ENCODE measurements around the gene ZNF654. TPM values are rescaled to one million over a fixed set of nuclear protein-coding genes. Genes with fewer than 3 reads are reported as not detected.

Gene ZNF654
- total and polyA plus RNA-seq, 2 experiments from 2014 or later, result 6.3 to 16.2 TPM

- H4K20me1 ChIP-seq (ENCODE audit: insufficient read depth, poor library complexity, severe bottlenecking), result no peaks in the 10 kb centered on the region
- no peak overlapping the region for H3K4me2 ChIP-seq
- TF ChIP-seq, protein P1, sequence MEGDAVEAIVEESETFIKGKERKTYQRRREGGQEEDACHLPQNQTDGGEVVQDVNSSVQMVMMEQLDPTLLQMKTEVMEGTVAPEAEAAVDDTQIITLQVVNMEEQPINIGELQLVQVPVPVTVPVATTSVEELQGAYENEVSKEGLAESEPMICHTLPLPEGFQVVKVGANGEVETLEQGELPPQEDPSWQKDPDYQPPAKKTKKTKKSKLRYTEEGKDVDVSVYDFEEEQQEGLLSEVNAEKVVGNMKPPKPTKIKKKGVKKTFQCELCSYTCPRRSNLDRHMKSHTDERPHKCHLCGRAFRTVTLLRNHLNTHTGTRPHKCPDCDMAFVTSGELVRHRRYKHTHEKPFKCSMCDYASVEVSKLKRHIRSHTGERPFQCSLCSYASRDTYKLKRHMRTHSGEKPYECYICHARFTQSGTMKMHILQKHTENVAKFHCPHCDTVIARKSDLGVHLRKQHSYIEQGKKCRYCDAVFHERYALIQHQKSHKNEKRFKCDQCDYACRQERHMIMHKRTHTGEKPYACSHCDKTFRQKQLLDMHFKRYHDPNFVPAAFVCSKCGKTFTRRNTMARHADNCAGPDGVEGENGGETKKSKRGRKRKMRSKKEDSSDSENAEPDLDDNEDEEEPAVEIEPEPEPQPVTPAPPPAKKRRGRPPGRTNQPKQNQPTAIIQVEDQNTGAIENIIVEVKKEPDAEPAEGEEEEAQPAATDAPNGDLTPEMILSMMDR (IDR thresholded peaks at IDR 0.05; ENCODE audit: poor library complexity), result no peak
- TF ChIP-seq EZH2 (IDR thresholded peaks at IDR 0.05; ENCODE audit: borderline replicate concordance), result no peak
- TF ChIP-seq EZH2phosphoT487 (IDR thresholded peaks at IDR 0.05; ENCODE audit: low read depth, severe bottlenecking, unreplicated experiment), result no peak
- DNase-seq (ENCODE audit: low spot score), result no peak
- no peaks in the 10 kb centered on the region for H3K36me3 ChIP-seq (replicated peaks; ENCODE audit: insufficient read depth, low read depth)
- WGBS (ENCODE audit: low lambda C conversion rate, missing lambda C conversion rate), result 40% methylated on average over 2 of the region's 2 CpGs
- no peaks in the 10 kb centered on the region for H3K9me2 ChIP-seq (replicated peaks; ENCODE audit: insufficient read depth)
- H3K79me2 ChIP-seq, result no peaks in the 10 kb centered on the region
- H3K27me3 ChIP-seq, result no peaks in the 10 kb centered on the region
- no peaks in the 10 kb centered on the region for H3K4me1 ChIP-seq (ENCODE audit: insufficient read depth)
- H2AFZ ChIP-seq, result no peak overlapping the region
- H3K27ac ChIP-seq, result no peak overlapping the region
- H3K4me3 ChIP-seq, result no peak overlapping the region
- no peaks in the 10 kb centered on the region for H3K9me3 ChIP-seq (ENCODE audit: low read depth)
These were observed 25.2 kb upstream of the ZNF654 start for GRCh38 chr3:88033808-88034207.

- TF ChIP-seq EZH2 (IDR thresholded peaks at IDR 0.05; ENCODE audit: borderline replicate concordance), result no peak
- no peak for TF ChIP-seq EZH2phosphoT487 (IDR thresholded peaks at IDR 0.05; ENCODE audit: low read depth, severe bottlenecking, unreplicated experiment)
- TF ChIP-seq, protein P1 (IDR thresholded peaks at IDR 0.05; ENCODE audit: poor library complexity), result no peak
- no peaks in the 10 kb centered on the region for H3K9me3 ChIP-seq (ENCODE audit: low read depth)
- H3K4me3 ChIP-seq, result no peak overlapping the region
- no peaks in the 10 kb centered on the region for H3K79me2 ChIP-seq
- H3K4me1 ChIP-seq (ENCODE audit: insufficient read depth), result no peaks in the 10 kb centered on the region
- no peaks in the 10 kb centered on the region for H3K9me2 ChIP-seq (replicated peaks; ENCODE audit: insufficient read depth)
- H3K27ac ChIP-seq, result no peak overlapping the region
- no peak overlapping the region for H2AFZ ChIP-seq
- 77% methylated on average over 8 of the region's 8 CpGs for WGBS (ENCODE audit: low lambda C conversion rate, missing lambda C conversion rate)
- no peak overlapping the region for H3K4me2 ChIP-seq
- H3K36me3 ChIP-seq (replicated peaks; ENCODE audit: insufficient read depth, low read depth), result no peaks in the 10 kb centered on the region
- H3K27me3 ChIP-seq, result no peaks in the 10 kb centered on the region
- no peaks in the 10 kb centered on the region for H4K20me1 ChIP-seq (ENCODE audit: insufficient read depth, poor library complexity, severe bottlenecking)
- DNase-seq (ENCODE audit: low spot score), result no peak
These were observed 24.4 kb upstream of the ZNF654 start for GRCh38 chr3:88034491-88035275.

- Histone ChIP-seq H3K4me3 (no peak overlapping the region), H3K9me2 (replicated peaks; ENCODE audit: insufficient read depth) (no peaks in the 10 kb centered on the region), H3K27me3 (no peaks in the 10 kb centered on the region), H2AFZ (no peak overlapping the region), H3K27ac (no peak overlapping the region), H3K79me2 (no peaks in the 10 kb centered on the region), H3K4me2 (no peak overlapping the region), H3K36me3 (replicated peaks; ENCODE audit: insufficient read depth, low read depth) (no peaks in the 10 kb centered on the region), H3K9me3 (ENCODE audit: low read depth) (no peaks in the 10 kb centered on the region), H4K20me1 (ENCODE audit: insufficient read depth, poor library complexity, severe bottlenecking) (no peaks in the 10 kb centered on the region), H3K4me1 (ENCODE audit: insufficient read depth) (no peaks in the 10 kb centered on the region)
- no peak for DNase-seq (ENCODE audit: low spot score)
- no peak for TF ChIP-seq EZH2phosphoT487 (IDR thresholded peaks at IDR 0.05; ENCODE audit: low read depth, severe bottlenecking, unreplicated experiment)
- TF ChIP-seq, protein P1 (IDR thresholded peaks at IDR 0.05; ENCODE audit: poor library complexity), result no peak
- TF ChIP-seq EZH2 (IDR thresholded peaks at IDR 0.05; ENCODE audit: borderline replicate concordance), result no peak
- 87% methylated on average over 5 of the region's 5 CpGs for WGBS (ENCODE audit: low lambda C conversion rate, missing lambda C conversion rate)
These were observed 22.8 kb upstream of the ZNF654 start for GRCh38 chr3:88036221-88036620.
